Caco-2 (cell line): ENCODE data around the gene ASRGL1. TPM values are rescaled to one million over a fixed set of nuclear protein-coding genes. Genes with fewer than 3 reads are reported as not detected.

Experiments used
- Bru-seq: library from RNA; stranded (reverse); fragments of 400-500 nt; gene quantifications from one replicate; lab custom pipeline; 2021; lab: Mats Ljungman, UMichigan
- BruChase-seq, 2 experiments: library from RNA; stranded (reverse); fragments of 400-500 nt; gene quantifications; one replicate each; lab custom pipeline; 2021; lab: Mats Ljungman, UMichigan
- BruUV-seq: library from RNA; stranded (reverse); fragments of 400-500 nt; replicated peaks from 2 replicates; lab custom pipeline; 2021; lab: Mats Ljungman, UMichigan
- CTCF ChIA-PET: fragments of 300-600 bp; sonication (Branson Sonifier 250); formaldehyde crosslinking; loops from one replicate; lab custom pipeline; 2022; ENCODE audit warnings: antibody characterized with exemption; lab: Charles Lee
- POLR2A ChIA-PET: fragments of 300-600 bp; sonication (Branson Sonifier 250); formaldehyde crosslinking; loops from one replicate; lab custom pipeline; 2022; ENCODE audit warnings: antibody characterized with exemption; lab: Charles Lee
- DNase-seq, 2 experiments: peaks; one replicate each; pipeline versions ENCODE4 v3.0.0 to v3.0.0-alpha.2; 2020 to 2022
- H3K27me3 ChIP-seq: replicated peaks from 2 replicates; pipeline ENCODE4 v1.6.0; 2011; ENCODE audit warnings: low read length; ENCODE audit not compliant: control insufficient read depth, insufficient read depth
- H3K36me3 ChIP-seq: 2 replicates; pipeline ENCODE4 v1.5.1; 2011; ENCODE audit warnings: low read length; ENCODE audit not compliant: control insufficient read depth, insufficient read depth
- H3K4me1 ChIP-seq: fragments of 250-450 bp; sonication (Bioruptor Pico); 2 replicates; pipeline ENCODE4 v1.5.1; 2020; ENCODE audit warnings: mild to moderate bottlenecking
- H3K4me3 ChIP-seq: 2 replicates; pipeline ENCODE4 v1.5.1; 2011; ENCODE audit warnings: low read depth, mild to moderate bottlenecking, control low read depth, low read length
- H3K9me3 ChIP-seq: fragments of 250-450 bp; sonication (Bioruptor Pico); 2 replicates; pipeline ENCODE4 v1.5.1; 2020; ENCODE audit warnings: mild to moderate bottlenecking, moderate library complexity
- H3K27ac Mint-ChIP-seq: one replicate; pipeline ENCODE4 v1.8.0; 2022; ENCODE audit warnings: mixed read lengths; ENCODE audit not compliant: unreplicated experiment
- H3K27me3 Mint-ChIP-seq: one replicate; pipeline ENCODE4 v1.8.0; 2022; ENCODE audit warnings: mixed read lengths; ENCODE audit not compliant: insufficient read depth, unreplicated experiment
- H3K36me3 Mint-ChIP-seq: one replicate; pipeline ENCODE4 v1.8.0; 2022; ENCODE audit warnings: mild to moderate bottlenecking, mixed read lengths; ENCODE audit not compliant: insufficient read depth, unreplicated experiment
- H3K4me1 Mint-ChIP-seq: one replicate; pipeline ENCODE4 v1.8.0; 2022; ENCODE audit warnings: low read depth, mixed read lengths; ENCODE audit not compliant: unreplicated experiment
- H3K4me3 Mint-ChIP-seq: one replicate; pipeline ENCODE4 v1.8.0; 2022; ENCODE audit warnings: mild to moderate bottlenecking, moderate library complexity, mixed read lengths; ENCODE audit not compliant: unreplicated experiment
- H3K9me3 Mint-ChIP-seq: one replicate; pipeline ENCODE4 v1.8.0; 2022; ENCODE audit warnings: mixed read lengths; ENCODE audit not compliant: unreplicated experiment
- intact Hi-C: fragments of 100-400 bp; cut with micrococcal nuclease; formaldehyde crosslinking; loops from one replicate; pipeline ENCODE4 v1.10.0; 2022; ENCODE audit not compliant: unreplicated experiment
- long read RNA-seq: library from polyadenylated mRNA; stranded (forward); transcript quantifications from one replicate; pipeline ENCODE4 v2.0.0, GENCODE V29; 2022
- total RNA-seq: library from RNA; stranded (reverse); gene quantifications from 2 replicates; pipeline ENCODE4 v1.2.3, GENCODE V29; 2022
- TF ChIP-seq, protein P1 (sequence below), 2 experiments: fragments of 200-600 bp in 1 of 2; IDR thresholded peaks; 1 replicate in 1 of 2; 2 replicates in 1 of 2; pipeline versions ENCODE4 v1.5.1 to v1.8.0; 2011 to 2022; ENCODE audit warnings: antibody characterized with exemption in 1 of 2, control low read depth in 1 of 2, inconsistent platforms in 1 of 2, low read depth in 1 of 2, low read length in 1 of 2, mild to moderate bottlenecking in 1 of 2, moderate library complexity in 1 of 2; ENCODE audit not compliant: insufficient read depth in 1 of 2, severe bottlenecking in 1 of 2, unreplicated experiment in 1 of 2

ASRGL1 gene
- total RNA-seq (41.1 and 43.3 TPM in 2 replicates), Bru-seq, nascent RNA (percentile 65 among the genes with signal in this experiment), BruChase-seq, experiment 1, labeled RNA remaining after a 2-hour chase (percentile 65 among the genes with signal in this experiment), BruChase-seq, experiment 2, labeled RNA remaining after a 6-hour chase (percentile 66 among the genes with signal in this experiment)
- long read RNA-seq, transcript ASRGL1-201 (7 exons, 2,182 nt), result major isoform, 30 of 98 reads
- long read RNA-seq, transcript ASRGL1-202 (7 exons, 2,270 nt), result minor isoform, 8 of 98 reads
- long read RNA-seq, transcript ASRGL1-210 (4 exons, 639 nt), result minor isoform, 13 of 98 reads
- long read RNA-seq, partial matches to known transcripts, result 15 of 98 reads
- long read RNA-seq, other reads (novel, unspliced or antisense), result 22 of 98 reads

DNA sequence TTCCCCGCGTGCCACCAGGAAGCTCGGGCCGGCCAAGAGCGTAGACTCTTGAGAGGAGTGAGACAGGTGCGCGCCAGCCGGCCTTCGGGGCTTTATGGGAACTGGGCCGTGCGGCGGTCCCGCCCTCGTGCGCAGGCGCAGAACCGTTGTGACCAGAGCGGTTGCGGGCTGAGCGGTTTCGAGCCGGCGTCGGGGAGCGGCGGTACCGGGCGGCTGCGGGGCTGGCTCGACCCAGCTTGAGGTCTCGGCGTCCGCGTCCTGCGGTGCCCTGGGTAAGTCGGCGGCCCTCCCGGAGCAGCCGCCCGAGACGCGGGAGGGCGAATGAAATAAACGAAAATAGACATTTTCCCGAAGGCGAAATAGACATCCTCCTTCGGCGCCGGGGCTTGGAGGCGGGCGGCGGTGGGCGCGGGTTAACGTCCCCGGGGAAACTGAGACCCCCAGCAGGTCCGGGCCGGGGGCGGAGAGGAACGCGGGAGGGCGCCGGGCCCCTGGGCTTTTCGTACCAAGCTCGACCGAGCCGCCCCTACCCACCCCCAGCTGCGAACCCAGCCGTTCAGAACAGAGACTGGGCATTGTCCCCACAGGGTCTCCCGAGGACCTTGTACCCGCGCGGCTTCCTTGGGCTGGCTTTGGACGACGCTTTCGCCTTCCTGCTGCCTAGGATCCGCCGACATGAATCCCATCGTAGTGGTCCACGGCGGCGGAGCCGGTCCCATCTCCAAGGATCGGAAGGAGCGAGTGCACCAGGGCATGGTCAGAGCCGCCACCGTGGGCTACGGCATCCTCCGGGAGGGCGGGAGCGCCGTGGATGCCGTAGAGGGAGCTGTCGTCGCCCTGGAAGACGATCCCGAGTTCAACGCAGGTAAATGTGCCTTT, at the start of gene ASRGL1:
ASRGL1 (plus strand) TSS at position 146 of the 879 bp plus-strand sequence; CDS start at position 676, 530 bp downstream.
- H3K27me3 Mint-ChIP-seq, result no peaks in the 10 kb centered on the region
- BruUV-seq, result no TSS peak
- H3K27ac Mint-ChIP-seq, result peak within 1 kb of the TSS; percentile 87

DNA sequence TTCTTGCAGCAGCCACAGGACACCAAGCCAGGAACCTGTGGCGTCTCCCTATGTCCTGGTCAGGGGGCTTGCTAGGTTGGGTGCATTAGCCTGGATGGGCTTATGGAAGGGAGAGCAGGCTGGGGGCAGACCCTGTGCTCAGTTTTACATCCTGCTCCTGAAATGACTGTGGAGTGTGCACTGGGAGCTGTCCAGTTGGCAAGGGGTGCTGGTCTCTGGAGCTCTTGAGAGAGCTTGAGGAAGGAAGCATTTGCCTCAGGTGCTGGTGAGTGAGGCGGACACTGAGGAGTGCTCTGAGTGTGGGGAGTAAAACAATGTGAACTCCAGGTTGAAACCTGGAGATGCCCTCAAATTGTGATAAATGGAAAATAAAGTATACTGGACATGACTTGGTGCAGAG, 41.7 kb upstream of the ASRGL1 start:
- intact Hi-C loops, result loop anchor here (5.0 kb wide), 1 partner anchor 48 kb away; no protein-coding TSS in a partner anchor
- H3K4me3 Mint-ChIP-seq, result no peak overlapping the region
- H3K4me1 Mint-ChIP-seq, result no peaks in the 10 kb centered on the region
- BruUV-seq, result no TSS peak
- H3K9me3 Mint-ChIP-seq, result no peaks in the 10 kb centered on the region
- H3K27ac Mint-ChIP-seq, result no peak overlapping the region
- Histone ChIP-seq H3K36me3 (no peaks in the 10 kb centered on the region), H3K4me1 (no peaks in the 10 kb centered on the region), H3K27me3 (peaks cover 3% of the 10 kb centered on the region; the same call in 1 of the 2 replicates), H3K4me3 (no peak overlapping the region), H3K9me3 (no peaks in the 10 kb centered on the region)
- ChIA-PET CTCF (no interaction called here), POLR2A (no interaction called here)
- H3K27me3 Mint-ChIP-seq, result peaks cover 10% of the 10 kb centered on the region
- TF ChIP-seq, protein P1, sequence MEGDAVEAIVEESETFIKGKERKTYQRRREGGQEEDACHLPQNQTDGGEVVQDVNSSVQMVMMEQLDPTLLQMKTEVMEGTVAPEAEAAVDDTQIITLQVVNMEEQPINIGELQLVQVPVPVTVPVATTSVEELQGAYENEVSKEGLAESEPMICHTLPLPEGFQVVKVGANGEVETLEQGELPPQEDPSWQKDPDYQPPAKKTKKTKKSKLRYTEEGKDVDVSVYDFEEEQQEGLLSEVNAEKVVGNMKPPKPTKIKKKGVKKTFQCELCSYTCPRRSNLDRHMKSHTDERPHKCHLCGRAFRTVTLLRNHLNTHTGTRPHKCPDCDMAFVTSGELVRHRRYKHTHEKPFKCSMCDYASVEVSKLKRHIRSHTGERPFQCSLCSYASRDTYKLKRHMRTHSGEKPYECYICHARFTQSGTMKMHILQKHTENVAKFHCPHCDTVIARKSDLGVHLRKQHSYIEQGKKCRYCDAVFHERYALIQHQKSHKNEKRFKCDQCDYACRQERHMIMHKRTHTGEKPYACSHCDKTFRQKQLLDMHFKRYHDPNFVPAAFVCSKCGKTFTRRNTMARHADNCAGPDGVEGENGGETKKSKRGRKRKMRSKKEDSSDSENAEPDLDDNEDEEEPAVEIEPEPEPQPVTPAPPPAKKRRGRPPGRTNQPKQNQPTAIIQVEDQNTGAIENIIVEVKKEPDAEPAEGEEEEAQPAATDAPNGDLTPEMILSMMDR (IDR thresholded peaks at IDR 0.05; ENCODE audit: insufficient read depth in 1 of 2, low read depth in 1 of 2, low read length in 1 of 2, severe bottlenecking in 1 of 2, unreplicated experiment in 1 of 2), result no peak
- no peaks in the 10 kb centered on the region for H3K36me3 Mint-ChIP-seq
- DNase-seq, result peak in 1 of 2 experiments; percentile 58

More for the DNA sequence above, at the start of gene ASRGL1:
- H3K9me3 ChIP-seq, result no peaks in the 10 kb centered on the region
- peak; percentile 92 to 94 for DNase-seq
- intact Hi-C loops, result no loop called here
- H3K4me1 ChIP-seq, result peaks cover 8% of the 10 kb centered on the region; the same call in 1 of the 2 replicates
- Mint-ChIP-seq H3K36me3 (peaks cover 17% of the 10 kb centered on the region), H3K4me3 (peak within 1 kb of the TSS; percentile 95), H3K9me3 (no peaks in the 10 kb centered on the region), H3K4me1 (peaks cover 33% of the 10 kb centered on the region)
- peak within 1 kb of the TSS; percentile 88 for H3K4me3 ChIP-seq
- no peaks in the 10 kb centered on the region for H3K27me3 ChIP-seq
- H3K36me3 ChIP-seq, result no peaks in the 10 kb centered on the region
- ChIA-PET CTCF (interaction anchor here (0.8 to 1.6 kb wide), 7 partner anchors 26 to 254 kb away, joined by 3 to 6 read pairs (median 5); partner anchors contain the start of gene TUT1), POLR2A (interaction anchor here (0.7 kb wide), 1 partner anchor 293 kb away, joined by 3 read pairs; no protein-coding TSS in a partner anchor)
- TF ChIP-seq, protein P1 (IDR thresholded peaks at IDR 0.05; ENCODE audit: insufficient read depth in 1 of 2, low read depth in 1 of 2, low read length in 1 of 2, severe bottlenecking in 1 of 2, unreplicated experiment in 1 of 2), result peak in 1 of 2 experiments; percentile 8

GRCh38 chr11:62298975-62299374, 38.3 kb upstream of the ASRGL1 start, which contains the start of gene SCGB1D4:
SCGB1D4 (minus strand) TSS chr11:62299075; CDS start chr11:62299010, 65 bp downstream.
- POLR2A ChIA-PET, result no interaction called here
- BruUV-seq, result no TSS peak
- Mint-ChIP-seq H3K4me1 (no peaks in the 10 kb centered on the region), H3K27ac (no peak within 1 kb of the TSS), H3K9me3 (no peaks in the 10 kb centered on the region), H3K36me3 (no peaks in the 10 kb centered on the region), H3K4me3 (no peak within 1 kb of the TSS), H3K27me3 (peaks cover 14% of the 10 kb centered on the region)
- Histone ChIP-seq H3K4me1 (no peaks in the 10 kb centered on the region), H3K36me3 (no peaks in the 10 kb centered on the region), H3K9me3 (no peaks in the 10 kb centered on the region), H3K27me3 (peaks cover 4% of the 10 kb centered on the region; the same call in 1 of the 2 replicates), H3K4me3 (no peak within 1 kb of the TSS)
- TF ChIP-seq, protein P1 (IDR thresholded peaks at IDR 0.05; ENCODE audit: insufficient read depth in 1 of 2, low read depth in 1 of 2, low read length in 1 of 2, severe bottlenecking in 1 of 2, unreplicated experiment in 1 of 2), result no peak
- CTCF ChIA-PET, result interaction anchor here (0.6 kb wide), 1 partner anchor 46 kb away, joined by 3 read pairs; no protein-coding TSS in a partner anchor
- no peak for DNase-seq
- intact Hi-C loops, result loop anchor here (5.0 kb wide), 1 partner anchor 52 kb away; no protein-coding TSS in a partner anchor
